Measurements from ENCODE around the gene SUV39H1.
"Not testable (repeated sequence)": the region's sequence is repeated elsewhere in the genome, so short reads cannot be mapped to it uniquely, and the experiment has no call there.

SUV39H1 gene

DNA sequence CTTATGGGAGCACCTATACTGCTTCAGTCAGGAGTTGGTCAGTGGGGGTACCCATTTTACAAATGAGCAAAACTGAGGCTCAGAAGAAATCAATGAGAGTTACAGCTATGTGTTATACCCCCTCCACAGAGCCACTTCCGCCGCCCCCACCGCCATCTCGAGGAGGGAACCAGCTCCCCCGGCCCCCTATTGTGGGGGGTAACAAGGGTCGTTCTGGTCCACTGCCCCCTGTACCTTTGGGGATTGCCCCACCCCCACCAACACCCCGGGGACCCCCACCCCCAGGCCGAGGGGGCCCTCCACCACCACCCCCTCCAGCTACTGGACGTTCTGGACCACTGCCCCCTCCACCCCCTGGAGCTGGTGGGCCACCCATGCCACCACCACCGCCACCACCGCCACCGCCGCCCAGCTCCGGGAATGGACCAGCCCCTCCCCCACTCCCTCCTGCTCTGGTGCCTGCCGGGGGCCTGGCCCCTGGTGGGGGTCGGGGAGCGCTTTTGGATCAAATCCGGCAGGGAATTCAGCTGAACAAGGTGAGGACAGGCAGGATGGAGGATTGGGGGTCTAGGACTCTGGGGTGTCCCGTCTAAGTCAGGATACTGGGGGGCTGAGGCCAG lies 7.9 kb upstream of the SUV39H1 start:
- DNase-seq = no peak

DNA sequence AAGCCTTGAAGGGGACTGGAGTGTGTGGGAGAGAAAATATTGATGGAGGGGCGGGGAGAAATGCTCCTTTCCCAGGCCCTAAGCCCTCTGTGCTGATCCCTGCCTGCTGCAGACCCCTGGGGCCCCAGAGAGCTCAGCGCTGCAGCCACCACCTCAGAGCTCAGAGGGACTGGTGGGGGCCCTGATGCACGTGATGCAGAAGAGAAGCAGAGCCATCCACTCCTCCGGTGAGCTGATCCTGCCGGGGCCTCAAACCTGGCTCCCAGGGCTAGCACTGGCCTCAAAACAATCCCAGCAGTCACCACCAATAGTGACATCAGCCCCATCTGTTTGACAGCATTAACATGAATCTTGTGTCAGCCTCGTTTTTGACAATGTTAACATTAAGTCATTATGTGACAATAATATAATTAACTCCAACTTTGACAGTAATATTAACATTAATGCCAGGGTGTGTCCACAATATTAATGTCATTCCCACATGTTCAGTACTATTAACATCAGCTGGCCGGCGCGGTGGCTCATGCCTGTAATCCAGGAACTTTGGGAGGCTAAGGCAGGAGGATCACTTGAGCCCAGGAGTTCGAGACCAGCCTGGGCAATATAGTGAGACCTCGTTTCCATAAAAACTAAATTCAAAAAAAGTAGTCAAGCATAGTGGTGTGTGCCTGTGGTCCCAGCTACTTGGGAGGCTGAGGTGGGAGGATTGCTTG lies 7.2 kb upstream of the SUV39H1 start:
- no peak for DNase-seq

DNA sequence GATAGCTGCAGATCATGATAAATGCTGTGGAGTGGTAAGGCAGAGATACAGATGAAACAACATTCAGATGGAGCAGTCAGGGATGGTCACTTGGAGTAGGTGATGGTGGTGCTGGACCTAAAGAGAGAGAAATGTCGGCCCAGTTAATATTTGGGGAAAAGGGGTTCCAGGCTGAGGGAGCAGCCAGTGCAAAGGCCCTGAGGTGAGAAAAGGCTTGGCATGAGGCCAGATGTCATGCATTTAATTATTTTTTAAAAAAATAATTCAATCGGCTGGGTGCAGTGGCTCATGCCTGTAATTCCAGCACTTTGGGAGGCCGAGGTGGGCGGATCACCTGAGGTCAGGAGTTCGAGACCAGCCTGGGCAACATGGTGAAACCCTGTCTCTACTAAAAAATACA lies 4.8 kb upstream of the SUV39H1 start:
- not testable (repeated sequence) for DNase-seq

DNA sequence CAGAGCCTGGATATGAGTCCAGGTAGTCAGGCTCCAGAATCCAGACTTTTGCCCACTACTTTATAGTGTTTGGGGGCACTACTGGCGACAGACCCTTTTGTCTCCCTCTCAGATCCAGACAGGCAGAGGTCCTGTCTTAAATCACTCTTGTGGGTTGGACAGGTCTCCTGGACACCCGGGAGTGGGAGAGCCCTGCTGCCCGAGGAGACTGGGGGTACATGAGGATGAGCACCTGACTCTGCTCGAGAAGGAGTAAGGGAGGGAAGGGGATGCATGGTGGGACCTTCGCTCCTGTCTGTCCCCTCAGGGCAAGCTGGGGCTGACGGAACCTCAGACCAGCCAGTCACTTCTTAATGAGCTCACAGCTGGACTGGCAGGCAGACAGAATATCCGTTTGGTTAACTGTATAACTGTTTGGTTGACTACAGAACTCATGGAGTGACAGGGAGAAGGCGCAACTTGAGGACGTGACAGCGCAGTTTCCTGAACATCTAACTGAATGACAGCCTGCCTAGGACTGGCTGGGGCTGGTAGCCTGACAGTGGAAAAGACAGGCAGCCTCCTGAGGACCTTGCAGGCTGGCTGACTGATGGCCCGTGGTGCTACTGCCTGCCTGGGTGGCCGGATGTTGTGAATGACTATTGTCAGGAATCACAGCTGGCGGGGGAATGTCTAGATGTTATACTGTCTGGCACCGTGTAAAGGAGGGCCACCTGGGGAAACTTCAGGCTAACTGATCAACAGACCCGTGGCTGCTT lies 1.6 kb upstream of the SUV39H1 start:
- no peak for DNase-seq

GRCh38 chrX:48695534-48695896 lies 1.0 kb upstream of the SUV39H1 start:
- DNase-seq = peak in 6 of 14 donors; percentile 4 to 41 (median 22)

DNA sequence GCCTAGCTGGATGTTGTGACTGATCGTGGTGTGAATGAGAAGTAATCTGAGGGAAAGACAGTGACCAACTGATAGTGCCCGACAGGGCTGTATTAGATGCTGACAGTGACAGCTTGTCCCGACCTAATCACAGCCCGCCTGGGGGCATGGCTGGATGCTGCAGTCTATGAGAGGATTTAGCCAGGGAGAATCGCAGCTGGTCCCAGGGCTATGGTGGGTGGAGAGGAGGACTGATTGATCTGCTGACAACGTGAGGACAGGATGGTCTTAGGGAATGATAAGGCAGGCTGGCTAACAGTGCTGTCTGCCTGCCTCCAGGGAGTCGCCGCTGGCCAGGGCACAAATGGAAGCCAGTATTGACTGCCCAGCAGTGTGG lies 621 bp upstream of the SUV39H1 start:
- DNase-seq = peak in 3 of 14 donors; percentile 28 to 51 (median 45)

- DNase-seq = peak in 3 of 14 donors; percentile 40 to 49 (median 48)
These were observed 584 bp downstream of the SUV39H1 start for GRCh38 chrX:48696909-48697727.

DNA sequence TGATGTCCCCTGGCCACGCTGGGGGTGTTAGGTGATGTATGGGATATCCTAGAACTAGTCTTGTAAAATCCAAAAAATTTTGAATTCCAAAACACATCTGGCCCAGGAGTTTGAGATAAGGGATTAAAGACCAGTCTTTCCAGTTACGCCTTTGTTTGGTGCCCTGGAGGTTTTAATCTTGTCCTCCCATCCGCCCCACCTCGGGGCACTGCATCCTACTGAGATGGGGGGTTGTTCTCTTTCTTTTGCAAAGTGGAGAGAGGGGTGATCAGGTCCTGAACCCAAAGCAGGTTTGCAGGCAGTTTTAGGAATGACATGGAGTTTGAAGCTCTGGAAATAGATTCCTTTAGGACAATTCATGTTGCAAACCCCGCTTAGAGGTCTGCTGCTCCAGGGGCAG lies 1.8 kb downstream of the SUV39H1 start:
- DNase-seq = no peak

DNA sequence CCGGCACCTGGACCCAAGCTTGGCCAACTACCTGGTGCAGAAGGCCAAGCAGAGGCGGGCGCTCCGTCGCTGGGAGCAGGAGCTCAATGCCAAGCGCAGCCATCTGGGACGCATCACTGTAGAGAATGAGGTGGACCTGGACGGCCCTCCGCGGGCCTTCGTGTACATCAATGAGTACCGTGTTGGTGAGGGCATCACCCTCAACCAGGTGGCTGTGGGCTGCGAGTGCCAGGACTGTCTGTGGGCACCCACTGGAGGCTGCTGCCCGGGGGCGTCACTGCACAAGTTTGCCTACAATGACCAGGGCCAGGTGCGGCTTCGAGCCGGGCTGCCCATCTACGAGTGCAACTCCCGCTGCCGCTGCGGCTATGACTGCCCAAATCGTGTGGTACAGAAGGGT lies 3.7 kb downstream of the SUV39H1 start:
- DNase-seq = no peak

DNA sequence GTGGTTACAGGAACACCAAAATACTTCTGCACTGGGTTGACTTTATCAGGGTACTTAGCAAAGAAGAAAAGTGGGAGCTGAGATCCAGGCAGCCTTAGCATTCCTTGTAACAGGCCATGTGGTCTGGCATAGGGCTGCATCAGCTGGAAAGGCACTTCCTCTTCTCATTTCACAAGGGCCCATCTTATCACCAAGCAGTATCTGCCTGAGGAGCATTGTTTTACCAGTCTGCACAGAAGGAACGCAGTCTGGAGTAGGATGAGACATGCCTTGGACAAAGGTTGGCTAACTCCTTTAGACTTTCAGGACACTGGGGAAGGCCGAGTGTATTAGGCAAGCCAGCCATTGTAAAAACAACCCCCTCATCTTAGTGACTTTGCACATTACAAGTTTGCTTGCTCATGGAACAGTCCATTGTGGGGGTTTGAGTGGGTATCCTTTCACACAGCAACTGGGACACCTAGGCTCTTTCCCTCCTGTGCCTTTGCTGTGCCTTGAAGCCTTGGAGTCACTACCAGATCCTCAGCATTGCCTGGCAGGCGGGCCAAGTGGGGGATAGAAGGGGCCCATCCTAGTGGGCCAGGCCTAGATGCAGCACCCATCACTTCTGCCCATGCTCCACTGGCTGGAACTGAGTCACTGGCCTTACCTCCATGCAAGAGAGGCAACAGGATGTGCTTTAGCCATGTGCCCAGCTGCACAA lies 4.6 kb downstream of the SUV39H1 start:
- no peak for DNase-seq

GRCh38 chrX:48702032-48702431 lies 5.5 kb downstream of the SUV39H1 start:
- no peak for DNase-seq

DNA sequence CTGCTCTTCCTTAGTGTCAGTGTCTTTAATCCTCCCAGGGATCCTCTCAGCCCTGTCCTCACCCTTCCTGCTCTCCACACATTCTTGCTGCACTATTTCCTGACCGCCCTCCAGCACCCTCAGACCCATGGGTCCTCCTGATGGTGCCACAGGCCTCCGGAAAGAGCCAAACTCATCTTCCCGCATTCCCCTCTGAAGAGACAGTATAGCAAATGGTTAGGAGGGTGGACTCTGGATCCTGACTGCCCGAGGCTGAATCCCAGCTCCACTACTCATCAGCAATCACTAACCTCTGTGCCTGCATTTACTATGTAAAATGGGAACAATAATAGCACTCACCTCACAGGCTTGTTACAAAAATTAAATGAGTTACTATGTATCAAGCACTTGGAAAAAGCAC lies 6.2 kb downstream of the SUV39H1 start:
- no peak for DNase-seq

DNA sequence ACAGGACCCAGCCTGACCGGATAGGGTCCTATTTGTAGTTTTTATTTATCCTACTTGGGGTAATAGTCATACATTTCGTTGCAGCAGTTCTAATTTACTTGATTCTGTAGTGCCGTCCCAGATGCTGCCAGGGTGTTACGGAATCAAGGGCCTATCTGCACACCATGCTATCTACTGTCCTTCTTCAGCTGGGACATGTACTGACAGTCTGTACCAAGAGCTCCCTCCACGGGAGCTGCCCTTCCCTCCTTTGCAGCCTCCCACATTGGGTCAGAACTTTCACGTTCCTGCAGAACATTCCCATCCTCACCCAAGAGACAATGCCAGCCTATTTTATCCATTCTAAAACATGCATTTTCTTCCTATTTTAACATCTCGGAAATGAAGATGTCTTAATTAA lies 6.7 kb downstream of the SUV39H1 start:
- no peak for DNase-seq

- DNase-seq = peak in 5 of 14 donors; percentile 12 to 40 (median 26)
These were observed 7.3 kb downstream of the SUV39H1 start for GRCh38 chrX:48703642-48704481.

DNA sequence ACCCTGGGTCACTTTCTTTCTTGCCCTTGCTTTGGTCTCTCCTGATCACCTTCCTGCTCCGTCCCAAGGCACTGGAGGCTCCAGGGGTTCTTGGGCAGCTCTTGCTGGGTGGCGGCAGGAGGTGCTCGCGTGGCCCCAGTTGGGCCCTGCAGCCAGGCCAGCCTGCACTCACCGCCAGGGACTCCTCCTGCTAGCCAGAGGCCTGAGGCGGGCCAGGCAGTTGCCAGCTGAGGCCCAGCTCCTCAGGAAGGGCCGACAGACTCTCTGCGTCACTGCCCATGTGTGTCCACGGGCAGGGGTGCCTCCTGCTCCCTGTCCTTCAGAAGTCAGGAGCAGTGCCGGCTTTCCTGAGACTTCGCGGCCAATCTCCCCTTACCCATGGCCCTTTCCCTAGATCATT lies 9.3 kb downstream of the SUV39H1 start:
- DNase-seq = no peak

GRCh38 chrX:48709522-48710112 lies 13.1 kb downstream of the SUV39H1 start:
- no peak for DNase-seq

DNA sequence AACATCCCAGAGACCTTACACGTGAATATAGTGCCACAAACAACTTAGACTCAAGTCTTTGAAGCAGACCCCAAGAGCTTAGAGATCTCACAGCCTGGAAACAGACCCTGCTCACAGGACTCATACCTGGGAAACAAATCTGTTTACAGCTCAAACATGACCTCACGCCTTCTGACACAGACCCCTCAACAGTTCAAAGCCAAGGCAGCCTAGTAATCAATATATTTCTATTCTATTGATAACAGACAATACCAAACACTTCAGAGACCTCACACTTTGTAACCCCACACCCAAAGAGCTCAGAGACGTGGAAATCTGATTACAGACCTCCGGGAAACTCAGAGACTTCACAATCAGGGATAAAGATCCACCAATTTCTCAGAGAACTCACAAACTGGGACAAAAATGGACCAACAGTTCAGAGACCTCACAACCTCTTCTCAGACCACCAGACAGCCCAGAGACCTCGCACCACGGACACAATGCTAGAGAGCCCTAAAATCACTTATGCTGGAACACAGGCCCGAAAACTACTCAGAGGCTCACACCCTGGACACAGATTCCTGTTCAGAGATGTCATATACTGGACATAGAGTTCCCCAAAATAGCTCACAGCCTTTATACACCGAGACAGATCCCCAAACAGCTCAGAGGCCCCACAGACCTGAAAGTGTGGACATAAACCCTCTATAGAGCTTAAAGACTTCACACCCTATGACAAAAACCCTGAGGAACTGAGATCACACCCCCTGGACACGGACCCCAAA lies 14.8 kb downstream of the SUV39H1 start:
- no peak for DNase-seq

- DNase-seq = no peak
These were observed 15.5 kb downstream of the SUV39H1 start for GRCh38 chrX:48711929-48712505.

- no peak for DNase-seq
These were observed 17.3 kb downstream of the SUV39H1 start for GRCh38 chrX:48713847-48714246.

GRCh38 chrX:48714573-48714972 lies 18.0 kb downstream of the SUV39H1 start:
- no peak for DNase-seq
